GM18520 (cell line): ENCODE measurements around the gene NMRK2.
"Not testable (repeated sequence)": the region's sequence is repeated elsewhere in the genome, so short reads cannot be mapped to it uniquely, and the experiment has no call there.

Experiments used
- ATAC-seq: cut with Tn5 transposase; IDR thresholded peaks from one replicate; pipeline ENCODE4 v1.9.1; 2021; ENCODE audit not compliant: unreplicated experiment

The NMRK2 gene, protein sequence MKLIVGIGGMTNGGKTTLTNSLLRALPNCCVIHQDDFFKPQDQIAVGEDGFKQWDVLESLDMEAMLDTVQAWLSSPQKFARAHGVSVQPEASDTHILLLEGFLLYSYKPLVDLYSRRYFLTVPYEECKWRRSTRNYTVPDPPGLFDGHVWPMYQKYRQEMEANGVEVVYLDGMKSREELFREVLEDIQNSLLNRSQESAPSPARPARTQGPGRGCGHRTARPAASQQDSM

DNA sequence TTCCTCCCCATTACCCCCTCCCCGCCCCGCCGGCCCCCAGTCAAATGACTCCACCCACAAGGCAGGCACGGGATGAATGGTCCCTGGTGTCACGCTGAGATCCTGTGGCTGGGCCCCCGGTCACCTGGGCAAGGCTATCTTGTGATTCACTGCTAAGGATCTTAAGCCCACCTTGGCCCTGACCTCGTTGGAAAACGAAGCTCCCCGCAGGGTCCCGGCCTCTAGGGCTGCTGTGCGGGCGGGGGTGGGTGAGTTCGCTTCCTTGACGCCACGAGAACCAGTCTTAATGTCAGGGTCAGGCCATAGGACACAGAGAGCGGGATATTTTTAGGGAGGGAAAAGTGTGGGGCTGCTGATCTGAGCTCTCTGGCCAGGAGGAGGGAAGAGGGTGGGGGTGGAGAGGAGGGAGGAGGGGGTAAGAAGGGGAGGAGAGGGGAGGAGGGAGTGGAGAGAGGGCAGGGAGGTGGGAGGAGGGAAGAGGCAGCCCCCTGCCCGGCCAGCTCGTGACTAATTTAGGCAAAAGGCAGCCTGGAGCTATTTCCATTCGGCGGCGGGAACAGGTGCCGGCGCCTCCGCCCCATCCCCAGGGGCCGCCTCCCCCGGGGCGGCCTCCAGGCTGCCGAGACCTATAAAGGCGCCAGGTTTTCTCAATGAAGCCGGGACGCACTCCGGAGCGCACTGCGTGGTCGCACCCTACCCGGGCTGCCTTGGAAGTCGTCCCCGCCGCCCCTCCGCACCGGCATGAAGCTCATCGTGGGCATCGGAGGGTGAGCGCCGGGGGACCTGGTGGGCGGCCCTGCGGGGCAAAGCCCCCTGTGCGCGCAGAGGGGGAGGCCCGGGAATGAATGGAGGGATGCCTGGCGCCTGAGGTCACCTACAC is at the start of gene NMRK2:
Gene NMRK2, plus strand, starts transcription at position 139 of the 880 bp plus-strand sequence. Its CDS starts 603 bp downstream, at position 742.
- no peak for ATAC-seq

DNA sequence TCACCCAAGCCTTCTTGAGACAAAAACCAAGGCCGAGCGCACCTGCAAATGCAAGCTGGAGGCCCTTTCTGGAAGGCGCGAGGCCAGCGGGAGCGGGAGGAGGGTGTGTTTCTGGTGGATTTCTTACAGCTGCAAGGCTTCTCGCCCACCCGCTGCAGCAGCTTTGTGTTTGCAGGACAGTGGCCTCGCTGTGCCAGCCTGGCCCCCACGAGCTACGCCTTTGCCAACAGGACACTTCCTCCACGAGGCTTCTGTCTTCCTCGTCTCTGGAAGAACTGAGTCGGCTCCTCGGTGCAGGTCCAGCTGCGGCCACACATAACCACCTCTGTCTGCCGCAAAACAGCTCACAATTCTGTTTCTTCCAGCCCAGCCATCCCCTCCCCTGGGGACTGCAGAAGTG is 42.3 kb upstream of the NMRK2 start:
- no peak for ATAC-seq

GRCh38 chr19:3893509-3894179 is 39.2 kb upstream of the NMRK2 start:
- no peak for ATAC-seq

GRCh38 chr19:3894959-3895358 is 37.9 kb upstream of the NMRK2 start:
- ATAC-seq: not testable (repeated sequence)

DNA sequence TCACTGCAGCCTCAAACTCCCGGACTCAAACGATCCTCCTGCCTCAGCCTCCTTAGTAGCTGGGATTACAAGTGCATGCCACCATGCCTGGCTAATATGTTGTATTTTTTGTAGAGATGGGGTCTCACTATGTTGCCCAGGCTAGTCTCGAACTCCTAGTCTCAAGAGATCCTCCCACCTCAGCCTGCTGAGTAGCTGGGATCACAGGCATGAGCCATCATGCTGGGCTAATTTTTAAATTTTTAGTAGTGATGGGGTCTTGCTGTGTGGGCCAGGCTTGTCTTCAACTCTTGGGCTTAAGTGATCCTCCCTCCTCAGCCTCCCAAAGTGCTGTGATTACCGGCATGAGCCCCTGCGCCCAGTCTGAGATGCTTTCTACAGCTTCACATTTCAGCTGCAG is 37.1 kb upstream of the NMRK2 start:
- ATAC-seq: no peak

DNA sequence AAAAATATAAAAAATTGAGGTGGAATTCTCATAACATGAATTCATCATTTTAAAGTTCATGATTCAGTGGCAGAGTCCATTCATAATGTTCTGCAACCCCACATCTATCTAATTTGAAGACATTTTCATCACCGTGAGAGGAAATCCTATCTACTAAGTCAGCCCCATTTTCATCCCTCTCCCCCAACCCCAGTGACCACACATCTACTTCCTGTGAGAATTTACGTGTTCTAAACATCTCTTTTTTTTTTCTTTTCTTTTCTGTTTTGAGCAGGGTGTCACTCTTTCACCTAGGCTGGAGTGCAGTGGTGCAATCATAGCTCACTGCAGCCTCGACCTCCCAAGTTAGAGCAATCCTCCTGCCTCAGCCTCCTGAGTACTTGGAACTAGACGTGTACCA is 34.9 kb upstream of the NMRK2 start:
- no peak for ATAC-seq

- no peak for ATAC-seq
Observed at GRCh38 chr19:3898426-3898825, 34.4 kb upstream of the NMRK2 start.

- no peak for ATAC-seq
Observed at GRCh38 chr19:3899531-3900294, 33.2 kb upstream of the NMRK2 start.

DNA sequence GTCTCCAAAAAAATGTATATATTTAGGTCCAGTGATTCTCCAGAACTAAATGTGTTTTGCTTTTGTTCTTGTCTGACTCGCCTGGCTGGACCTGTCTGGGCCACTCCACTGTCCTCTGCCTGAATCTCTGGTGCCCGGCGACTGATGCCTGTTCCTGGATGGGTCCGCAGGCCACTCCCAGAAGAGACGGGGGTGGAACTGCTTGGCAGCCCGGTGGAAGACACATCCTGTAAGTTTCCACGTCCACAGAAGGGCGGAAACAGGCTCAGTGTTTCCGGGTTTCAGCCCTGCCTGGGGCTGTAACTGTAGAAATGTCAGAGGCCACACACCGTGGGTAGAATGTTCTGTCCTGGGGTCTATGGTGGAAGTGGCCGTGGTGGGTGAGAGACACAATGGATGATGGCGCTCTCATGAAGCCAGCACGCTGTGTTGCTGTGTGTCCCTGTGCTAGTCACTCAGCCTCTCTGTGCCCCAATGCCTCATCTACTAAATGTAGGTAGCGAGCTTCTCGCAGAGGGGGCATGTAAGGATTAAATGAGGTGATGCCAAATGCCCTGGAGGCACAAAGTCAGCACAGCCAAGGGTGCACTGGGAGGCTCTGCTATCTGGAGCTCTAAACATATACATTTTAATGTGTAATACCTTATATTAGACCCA is 30.4 kb upstream of the NMRK2 start:
- ATAC-seq: no peak

- no peak for ATAC-seq
Observed at GRCh38 chr19:3904233-3904632, 28.6 kb upstream of the NMRK2 start.

- no peak for ATAC-seq
Observed at GRCh38 chr19:3907626-3908265, 25.1 kb upstream of the NMRK2 start.

DNA sequence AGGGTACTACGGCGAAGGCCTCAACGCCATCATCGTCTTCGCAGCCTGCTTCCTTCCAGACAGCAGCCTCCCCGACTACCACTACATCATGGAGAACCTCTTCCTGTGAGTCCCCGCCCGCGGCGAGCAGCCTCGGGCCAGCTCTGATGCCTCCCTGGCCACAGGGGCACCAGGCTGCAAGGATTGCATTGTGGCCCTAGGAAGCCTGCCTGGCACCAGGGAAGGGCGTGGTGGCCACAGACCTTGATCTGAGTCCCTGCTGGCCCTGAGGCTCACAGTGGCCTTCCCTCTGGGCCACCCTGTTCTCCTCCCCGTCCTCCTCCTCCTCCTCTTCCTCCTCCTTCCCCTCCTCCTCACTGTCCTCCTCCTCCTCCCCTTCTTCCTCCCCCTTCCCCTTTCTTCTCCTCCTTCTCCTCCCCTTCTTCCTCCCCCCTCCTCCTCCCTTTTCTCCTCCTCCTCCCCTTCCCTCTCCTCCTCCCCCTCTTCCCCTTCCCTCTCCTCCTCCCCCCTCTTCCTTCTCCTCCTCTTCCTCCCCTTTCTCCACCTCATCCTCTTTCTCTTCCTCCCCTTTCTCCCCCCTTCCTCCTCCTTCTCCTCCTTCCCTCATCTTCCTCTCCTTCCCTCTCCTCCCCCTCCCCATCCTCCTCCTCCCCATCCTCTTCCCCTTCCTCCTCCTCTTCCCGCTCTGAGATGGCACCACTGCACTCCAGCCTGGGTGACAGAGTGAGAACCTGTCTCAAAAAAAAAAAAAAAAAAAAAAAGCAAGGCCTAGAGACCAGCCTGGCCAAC is 24.4 kb upstream of the NMRK2 start:
- no peak for ATAC-seq

- ATAC-seq: no peak
Observed at GRCh38 chr19:3910105-3910504, 22.8 kb upstream of the NMRK2 start.

DNA sequence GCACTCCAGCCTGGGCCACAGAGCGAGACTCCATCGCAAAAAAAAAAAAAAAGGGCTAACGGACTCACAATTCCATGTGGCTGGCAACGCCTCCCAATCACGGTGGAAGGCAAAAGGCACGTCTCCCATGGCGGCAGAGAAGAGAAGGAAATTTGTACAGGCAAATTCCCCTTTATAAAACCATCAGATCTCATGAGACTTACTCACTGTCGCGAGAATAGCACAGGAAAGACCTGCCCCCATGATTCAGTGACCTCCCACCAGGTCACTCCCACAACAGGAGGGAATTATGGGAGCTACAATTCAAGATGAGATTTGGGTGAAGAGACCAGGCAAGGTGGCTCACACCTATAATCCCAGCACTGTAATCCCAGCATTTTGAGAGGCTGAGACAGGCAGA is 18.7 kb upstream of the NMRK2 start:
- no peak for ATAC-seq

DNA sequence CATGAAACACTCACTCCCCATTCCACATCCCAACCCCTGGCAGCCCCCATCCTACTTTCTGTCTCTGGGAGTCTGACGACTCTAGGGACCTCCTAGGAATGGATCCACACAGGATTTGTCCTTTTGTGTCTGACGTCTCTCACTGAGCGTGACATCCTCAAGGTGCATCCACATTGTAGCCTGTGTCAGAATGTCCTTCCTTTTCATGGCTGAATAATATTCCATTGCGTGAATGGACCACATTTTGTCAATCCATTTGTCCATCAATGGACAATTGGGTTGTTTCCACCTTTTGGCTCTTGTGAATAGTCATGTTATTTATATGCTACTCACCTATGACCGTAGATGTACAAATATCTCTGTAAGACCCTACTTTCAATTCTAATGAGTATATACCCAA is 16.8 kb upstream of the NMRK2 start:
- no peak for ATAC-seq

- ATAC-seq: no peak
Observed at GRCh38 chr19:3919793-3920192, 13.1 kb upstream of the NMRK2 start.

DNA sequence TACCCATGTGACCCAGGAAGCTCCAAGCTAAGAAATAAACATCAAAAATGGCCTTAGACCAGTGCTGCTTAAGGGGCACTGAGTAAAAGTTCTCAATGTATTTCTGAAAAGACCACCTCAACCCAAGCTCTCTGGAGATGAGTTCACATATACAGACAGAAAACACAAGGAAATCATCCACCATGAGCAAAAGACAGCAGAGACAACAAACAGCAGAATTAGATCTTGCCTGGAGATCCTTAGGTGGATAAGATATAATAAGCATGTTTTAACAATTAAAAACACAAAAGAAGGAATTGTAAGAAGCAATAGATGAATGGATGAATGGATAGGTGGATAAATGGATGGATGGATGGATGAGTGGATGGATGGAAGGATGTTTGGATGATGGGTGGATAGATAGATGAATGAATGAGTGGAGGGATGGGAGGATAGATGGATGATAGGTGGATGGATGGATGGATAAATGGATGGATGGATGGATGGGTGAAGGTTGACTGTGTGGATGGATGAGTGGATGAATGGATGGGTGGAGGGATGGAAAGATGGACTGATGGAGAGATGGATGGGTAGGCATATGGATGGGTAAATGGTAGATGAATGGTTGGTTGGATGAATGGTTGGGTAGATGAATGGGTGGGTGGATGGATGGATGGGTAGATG is 9.6 kb upstream of the NMRK2 start:
- no peak for ATAC-seq

- no peak for ATAC-seq
Observed at GRCh38 chr19:3923912-3924311, 9.0 kb upstream of the NMRK2 start.

GRCh38 chr19:3931041-3931440 is 1.8 kb upstream of the NMRK2 start:
- ATAC-seq: no peak
